GM19193 (cell line): ENCODE data around the gene SLIT3.

Experiments
- POLR2A ChIP-seq: IDR thresholded peaks from 4 replicates; pipeline ENCODE4 v1.6.1; 2011; ENCODE audit not compliant: insufficient read depth, insufficient read length; ENCODE audit errors: extremely low read depth

Gene SLIT3

GRCh38 chr5:168647083-168647482 lies 653.9 kb downstream of the SLIT3 start:
- no peak for TF ChIP-seq POLR2A

GRCh38 chr5:168646335-168646734 lies 654.6 kb downstream of the SLIT3 start:
- no peak for TF ChIP-seq POLR2A

- TF ChIP-seq POLR2A: no peak
Measured at GRCh38 chr5:168645195-168645594, 655.7 kb downstream of the SLIT3 start.

GRCh38 chr5:168642019-168642418 lies 658.9 kb downstream of the SLIT3 start:
- no peak for TF ChIP-seq POLR2A

- no peak for TF ChIP-seq POLR2A
Measured at GRCh38 chr5:168637793-168638192, 663.1 kb downstream of the SLIT3 start.

GRCh38 chr5:168637281-168637680 lies 663.7 kb downstream of the SLIT3 start:
- no peak for TF ChIP-seq POLR2A

- no peak for TF ChIP-seq POLR2A
Measured at GRCh38 chr5:168624850-168625364, 676.0 kb downstream of the SLIT3 start.

GRCh38 chr5:168620807-168621206 lies 680.1 kb downstream of the SLIT3 start:
- no peak for TF ChIP-seq POLR2A

- no peak for TF ChIP-seq POLR2A
Measured at GRCh38 chr5:168614661-168615060, 686.3 kb downstream of the SLIT3 start.

- no peak for TF ChIP-seq POLR2A
Measured at GRCh38 chr5:168613996-168614395, 686.9 kb downstream of the SLIT3 start.

GRCh38 chr5:168613396-168613795 lies 687.5 kb downstream of the SLIT3 start:
- no peak for TF ChIP-seq POLR2A

GRCh38 chr5:168612996-168613395 lies 687.9 kb downstream of the SLIT3 start:
- TF ChIP-seq POLR2A: no peak

- no peak for TF ChIP-seq POLR2A
Measured at GRCh38 chr5:168612123-168612522, 688.8 kb downstream of the SLIT3 start.
